ENCODE results near the gene ATG2B. TPM values are rescaled to one million over a fixed set of nuclear protein-coding genes. Genes with fewer than 3 reads are reported as not detected.

Gene ATG2B
- total RNA-seq, 1 experiment from 2014 or later = 60.8 TPM

- Histone ChIP-seq H3K79me2 (ENCODE audit: low read length) (no peaks in the 10 kb centered on the region), H3K27ac (ENCODE audit: low read length) (no peak overlapping the region), H3K9me2 (replicated peaks; ENCODE audit: insufficient read depth, low read length) (no peaks in the 10 kb centered on the region), H2AFZ (ENCODE audit: low read length) (no peak overlapping the region), H3K27me3 (ENCODE audit: low read length) (no peaks in the 10 kb centered on the region; the same call in 1 of the 2 replicates), H3K36me3 (ENCODE audit: insufficient read depth, low read length) (no peaks in the 10 kb centered on the region), H3K9me3 (ENCODE audit: low read length) (peaks cover 6% of the 10 kb centered on the region), H4K20me1 (ENCODE audit: insufficient read depth, low read depth, low read length) (no peaks in the 10 kb centered on the region; the same call in 1 of the 2 replicates), H3K9ac (ENCODE audit: low read length) (no peak overlapping the region), H3K4me2 (ENCODE audit: low read depth, low read length, poor library complexity, severe bottlenecking) (no peak overlapping the region), H3K4me1 (ENCODE audit: low read length) (no peaks in the 10 kb centered on the region), H3K4me3 (ENCODE audit: low read length) (no peak overlapping the region)
- no peak for DNase-seq
These were observed 90.2 kb downstream of the ATG2B start for GRCh38 chr14:96272777-96273473.

DNA sequence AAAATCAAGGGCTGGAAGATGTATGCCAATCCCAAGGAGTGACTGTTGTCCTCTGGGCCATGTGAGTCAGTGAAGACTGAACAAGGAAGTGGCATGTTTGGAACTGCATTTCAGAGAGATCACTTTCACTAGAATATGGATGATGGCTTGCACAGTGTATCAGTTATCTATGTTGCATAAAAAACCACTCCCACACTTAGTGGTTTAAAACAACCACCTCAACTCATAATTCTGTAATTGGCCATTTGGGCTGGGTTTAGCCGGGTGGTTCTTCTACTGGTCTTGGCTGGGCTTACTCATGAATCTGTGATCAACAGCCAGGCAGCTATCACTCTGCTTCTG lies 91.7 kb downstream of the ATG2B start:
- Histone ChIP-seq H3K9me3 (ENCODE audit: low read length) (peaks cover 5% of the 10 kb centered on the region; the same call in 1 of the 2 replicates), H3K79me2 (ENCODE audit: low read length) (no peaks in the 10 kb centered on the region), H3K27ac (ENCODE audit: low read length) (no peak overlapping the region)

GRCh38 chr14:96270565-96271420 lies 92.3 kb downstream of the ATG2B start:
- Histone ChIP-seq H3K79me2 (ENCODE audit: low read length) (no peaks in the 10 kb centered on the region), H3K36me3 (ENCODE audit: insufficient read depth, low read length) (no peaks in the 10 kb centered on the region), H3K4me1 (ENCODE audit: low read length) (no peaks in the 10 kb centered on the region), H3K9me3 (ENCODE audit: low read length) (peaks cover 5% of the 10 kb centered on the region; the same call in 1 of the 2 replicates), H2AFZ (ENCODE audit: low read length) (no peak overlapping the region), H3K4me3 (ENCODE audit: low read length) (no peak overlapping the region), H3K27me3 (ENCODE audit: low read length) (no peaks in the 10 kb centered on the region; the same call in 1 of the 2 replicates), H3K27ac (ENCODE audit: low read length) (no peak overlapping the region), H3K9me2 (replicated peaks; ENCODE audit: insufficient read depth, low read length) (no peaks in the 10 kb centered on the region), H4K20me1 (ENCODE audit: insufficient read depth, low read depth, low read length) (no peaks in the 10 kb centered on the region; the same call in 1 of the 2 replicates), H3K4me2 (ENCODE audit: low read depth, low read length, poor library complexity, severe bottlenecking) (no peak overlapping the region), H3K9ac (ENCODE audit: low read length) (no peak overlapping the region)
- no peak for DNase-seq

More for the DNA sequence above, 91.7 kb downstream of the ATG2B start:
- DNase-seq = no peak
- no peaks in the 10 kb centered on the region for H3K9me2 ChIP-seq (replicated peaks; ENCODE audit: insufficient read depth, low read length)
- no peaks in the 10 kb centered on the region; the same call in 1 of the 2 replicates for H3K27me3 ChIP-seq (ENCODE audit: low read length)
- H3K4me1 ChIP-seq (ENCODE audit: low read length) = no peaks in the 10 kb centered on the region
- H2AFZ ChIP-seq (ENCODE audit: low read length) = no peak overlapping the region
- H3K9ac ChIP-seq (ENCODE audit: low read length) = no peak overlapping the region
- no peak overlapping the region for H3K4me3 ChIP-seq (ENCODE audit: low read length)
- H3K4me2 ChIP-seq (ENCODE audit: low read depth, low read length, poor library complexity, severe bottlenecking) = no peak overlapping the region
- H4K20me1 ChIP-seq (ENCODE audit: insufficient read depth, low read depth, low read length) = no peaks in the 10 kb centered on the region; the same call in 1 of the 2 replicates
- no peaks in the 10 kb centered on the region for H3K36me3 ChIP-seq (ENCODE audit: insufficient read depth, low read length)

GRCh38 chr14:96269359-96269710 lies 93.8 kb downstream of the ATG2B start:
- no peak for DNase-seq
- no peak overlapping the region for H3K9ac ChIP-seq (ENCODE audit: low read length)
- H3K36me3 ChIP-seq (ENCODE audit: insufficient read depth, low read length) = no peaks in the 10 kb centered on the region
- no peak overlapping the region for H3K4me2 ChIP-seq (ENCODE audit: low read depth, low read length, poor library complexity, severe bottlenecking)
- no peaks in the 10 kb centered on the region; the same call in 1 of the 2 replicates for H3K27me3 ChIP-seq (ENCODE audit: low read length)
- no peaks in the 10 kb centered on the region for H3K4me1 ChIP-seq (ENCODE audit: low read length)
- H3K9me3 ChIP-seq (ENCODE audit: low read length) = peaks cover 5% of the 10 kb centered on the region; the same call in 1 of the 2 replicates
- H3K79me2 ChIP-seq (ENCODE audit: low read length) = no peaks in the 10 kb centered on the region
- H3K4me3 ChIP-seq (ENCODE audit: low read length) = no peak overlapping the region
- no peaks in the 10 kb centered on the region for H3K9me2 ChIP-seq (replicated peaks; ENCODE audit: insufficient read depth, low read length)
- H4K20me1 ChIP-seq (ENCODE audit: insufficient read depth, low read depth, low read length) = no peaks in the 10 kb centered on the region; the same call in 1 of the 2 replicates
- H2AFZ ChIP-seq (ENCODE audit: low read length) = no peak overlapping the region
- no peak overlapping the region for H3K27ac ChIP-seq (ENCODE audit: low read length)

DNA sequence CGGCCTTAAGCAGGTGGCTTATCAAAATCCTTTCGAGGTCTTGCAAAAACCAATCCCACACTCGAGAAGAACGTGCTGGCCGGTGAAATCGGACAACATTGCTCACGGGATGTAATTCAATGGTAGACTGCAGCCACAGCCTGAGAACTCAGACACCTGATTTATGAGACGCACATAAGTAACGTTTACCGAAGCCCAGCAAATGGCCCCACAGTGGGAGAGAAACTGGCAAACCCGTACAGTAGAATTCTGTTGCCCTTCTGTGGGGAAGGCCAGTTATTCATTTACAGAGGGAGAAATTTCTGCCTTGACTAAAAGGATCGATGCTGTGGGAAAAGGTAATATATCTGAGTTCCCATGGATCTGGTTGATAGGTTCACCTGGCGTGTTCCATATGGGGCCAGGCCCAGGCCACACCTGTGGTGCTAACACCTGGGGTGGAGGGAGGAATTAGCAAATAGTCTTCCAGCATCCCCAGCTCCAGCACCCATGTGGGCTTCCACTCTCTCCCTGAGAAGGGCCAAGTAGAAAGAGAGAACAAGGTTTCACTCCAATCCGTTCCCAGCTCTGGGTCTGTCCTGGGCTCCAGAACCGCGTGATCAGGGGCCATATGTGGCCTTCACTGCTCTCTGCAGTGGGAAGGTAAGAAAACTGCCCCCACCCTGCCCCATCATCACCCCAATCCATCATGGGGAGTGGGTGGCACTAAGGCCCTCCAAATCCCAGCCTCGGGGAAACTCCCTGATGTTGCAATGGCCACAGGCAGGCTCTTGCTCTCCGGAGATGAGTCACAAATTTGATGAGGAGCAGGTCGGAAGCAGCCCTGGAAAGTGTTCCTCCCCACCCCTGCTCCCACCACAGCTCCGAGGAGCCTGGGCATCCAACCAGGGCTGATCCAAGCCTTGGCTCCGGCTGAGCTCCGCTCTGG lies 94.4 kb downstream of the ATG2B start:
- Histone ChIP-seq H2AFZ (ENCODE audit: low read length) (no peak overlapping the region), H3K9ac (ENCODE audit: low read length) (no peak overlapping the region), H3K27me3 (ENCODE audit: low read length) (no peaks in the 10 kb centered on the region; the same call in 1 of the 2 replicates), H3K4me1 (ENCODE audit: low read length) (no peaks in the 10 kb centered on the region), H3K36me3 (ENCODE audit: insufficient read depth, low read length) (no peaks in the 10 kb centered on the region), H4K20me1 (ENCODE audit: insufficient read depth, low read depth, low read length) (no peaks in the 10 kb centered on the region; the same call in 1 of the 2 replicates), H3K4me3 (ENCODE audit: low read length) (no peak overlapping the region), H3K79me2 (ENCODE audit: low read length) (no peaks in the 10 kb centered on the region), H3K27ac (ENCODE audit: low read length) (no peak overlapping the region), H3K9me2 (replicated peaks; ENCODE audit: insufficient read depth, low read length) (no peaks in the 10 kb centered on the region), H3K9me3 (ENCODE audit: low read length) (peaks cover 5% of the 10 kb centered on the region; the same call in 1 of the 2 replicates), H3K4me2 (ENCODE audit: low read depth, low read length, poor library complexity, severe bottlenecking) (no peak overlapping the region)
- no peak for DNase-seq

DNA sequence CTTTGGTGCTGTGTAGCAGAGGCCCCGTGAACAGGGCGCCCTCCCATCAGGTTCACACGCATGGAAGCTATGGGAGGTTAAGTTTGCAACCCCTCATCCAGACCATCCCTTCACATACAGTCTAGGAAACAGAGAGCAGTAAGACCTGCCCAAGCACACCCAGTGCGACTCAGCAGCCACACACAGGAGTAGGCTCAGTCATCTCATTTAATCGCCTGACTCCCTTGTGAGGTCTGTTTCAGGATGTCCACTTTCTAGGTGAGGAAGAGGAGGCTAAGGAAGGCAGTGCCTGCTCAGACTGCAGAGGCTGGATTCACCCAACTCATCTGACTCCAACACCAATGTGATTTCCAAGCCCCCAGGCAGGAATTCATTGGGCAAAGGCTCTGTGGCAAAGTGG lies 95.2 kb downstream of the ATG2B start:
- H2AFZ ChIP-seq (ENCODE audit: low read length) = no peak overlapping the region
- no peak for DNase-seq
- H3K9me2 ChIP-seq (replicated peaks; ENCODE audit: insufficient read depth, low read length) = no peaks in the 10 kb centered on the region
- H3K9ac ChIP-seq (ENCODE audit: low read length) = no peak overlapping the region
- no peaks in the 10 kb centered on the region; the same call in 1 of the 2 replicates for H3K27me3 ChIP-seq (ENCODE audit: low read length)
- H3K79me2 ChIP-seq (ENCODE audit: low read length) = no peaks in the 10 kb centered on the region
- no peak overlapping the region for H3K4me2 ChIP-seq (ENCODE audit: low read depth, low read length, poor library complexity, severe bottlenecking)
- H4K20me1 ChIP-seq (ENCODE audit: insufficient read depth, low read depth, low read length) = no peaks in the 10 kb centered on the region; the same call in 1 of the 2 replicates
- H3K27ac ChIP-seq (ENCODE audit: low read length) = no peak overlapping the region
- H3K36me3 ChIP-seq (ENCODE audit: insufficient read depth, low read length) = no peaks in the 10 kb centered on the region
- H3K4me3 ChIP-seq (ENCODE audit: low read length) = no peak overlapping the region
- H3K4me1 ChIP-seq (ENCODE audit: low read length) = no peaks in the 10 kb centered on the region
- peaks cover 5% of the 10 kb centered on the region; the same call in 1 of the 2 replicates for H3K9me3 ChIP-seq (ENCODE audit: low read length)

DNA sequence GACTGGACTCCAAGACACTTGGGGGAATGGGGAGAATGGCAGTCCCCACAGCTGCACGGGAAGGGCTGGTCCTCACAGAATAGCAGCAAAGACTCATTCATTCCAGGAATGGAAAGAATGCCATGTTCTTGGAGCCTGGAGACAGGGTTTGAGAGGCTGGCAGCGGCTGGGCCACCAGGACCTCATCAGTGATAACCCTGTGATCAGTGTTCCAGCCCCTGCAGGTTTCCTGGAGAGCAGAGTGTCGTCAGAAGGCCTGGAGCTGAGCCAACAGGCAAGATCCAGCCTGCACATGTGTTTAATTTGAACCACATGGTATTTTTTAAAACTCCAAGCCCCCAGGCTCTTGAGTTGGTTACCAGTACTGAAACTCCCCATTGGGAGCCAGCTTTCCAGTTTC lies 95.8 kb downstream of the ATG2B start:
- H3K36me3 ChIP-seq (ENCODE audit: insufficient read depth, low read length) = no peaks in the 10 kb centered on the region
- no peaks in the 10 kb centered on the region for H3K79me2 ChIP-seq (ENCODE audit: low read length)
- H3K9me3 ChIP-seq (ENCODE audit: low read length) = peaks cover 5% of the 10 kb centered on the region; the same call in 1 of the 2 replicates
- no peaks in the 10 kb centered on the region for H3K4me1 ChIP-seq (ENCODE audit: low read length)
- no peak overlapping the region for H3K27ac ChIP-seq (ENCODE audit: low read length)
- H3K4me3 ChIP-seq (ENCODE audit: low read length) = no peak overlapping the region
- H3K27me3 ChIP-seq (ENCODE audit: low read length) = no peaks in the 10 kb centered on the region; the same call in 1 of the 2 replicates
- no peaks in the 10 kb centered on the region; the same call in 1 of the 2 replicates for H4K20me1 ChIP-seq (ENCODE audit: insufficient read depth, low read depth, low read length)
- H3K9me2 ChIP-seq (replicated peaks; ENCODE audit: insufficient read depth, low read length) = no peaks in the 10 kb centered on the region
- H3K4me2 ChIP-seq (ENCODE audit: low read depth, low read length, poor library complexity, severe bottlenecking) = no peak overlapping the region
- no peak overlapping the region for H2AFZ ChIP-seq (ENCODE audit: low read length)
- no peak overlapping the region for H3K9ac ChIP-seq (ENCODE audit: low read length)
- no peak for DNase-seq
